IMR-90 (cell line): Measurements from ENCODE around the gene CENPN. TPM values are rescaled to one million over a fixed set of nuclear protein-coding genes. Genes with fewer than 3 reads are reported as not detected.

Experiments
- ATAC-seq: fragments of 200-7000 bp; cut with Tn5 transposase; 2 replicates; pipeline ENCODE4 v1.9.1; 2020; ENCODE audit warnings: low read depth, mild to moderate bottlenecking, moderate library complexity
- BruUV-seq: library from RNA; stranded (reverse); fragments of 400-500 nt; replicated peaks from 2 replicates; lab custom pipeline; 2021; lab: Mats Ljungman, UMichigan
- CTCF ChIA-PET: fragments of 300-600 bp; formaldehyde crosslinking; extraction: SDS; loops from one replicate; lab custom pipeline; 2021; ENCODE audit warnings: antibody characterized with exemption; lab: Yijun Ruan, JAX
- POLR2A ChIA-PET: fragments of 300-600 bp; sonication (Branson Sonifier 250); formaldehyde crosslinking; loops from one replicate; lab custom pipeline; 2022; ENCODE audit warnings: antibody characterized with exemption; ENCODE audit not compliant: unreplicated experiment; lab: Charles Lee
- DNase-seq: peaks from one replicate; pipeline ENCODE4 v3.0.0; 2013
- H2AFZ ChIP-seq: replicated peaks from 2 replicates; pipeline ENCODE3; 2013; ENCODE audit warnings: low read length, mild to moderate bottlenecking; ENCODE audit not compliant: poor library complexity
- H2AK5ac ChIP-seq: 2 replicates; pipeline ENCODE4 v1.6.1; 2013; ENCODE audit warnings: low read depth, low read length, inconsistent platforms
- H2AK9ac ChIP-seq: replicated peaks from 2 replicates; pipeline ENCODE3; 2013; ENCODE audit warnings: mild to moderate bottlenecking, low read depth, low read length, moderate library complexity; ENCODE audit not compliant: poor library complexity
- H2BK120ac ChIP-seq: 2 replicates; pipeline ENCODE4 v1.6.1; 2013; ENCODE audit warnings: low read depth, low read length, inconsistent platforms
- H2BK15ac ChIP-seq: 3 replicates; pipeline ENCODE4 v1.6.1; 2013; ENCODE audit warnings: low read depth, low read length, inconsistent platforms
- H2BK20ac ChIP-seq: 2 replicates; pipeline ENCODE4 v1.6.1; 2013; ENCODE audit warnings: low read depth, mild to moderate bottlenecking, inconsistent platforms, low read length, moderate library complexity
- H2BK5ac ChIP-seq: 2 replicates; pipeline ENCODE4 v1.6.1; 2013; ENCODE audit warnings: mild to moderate bottlenecking, low read depth, low read length, inconsistent platforms; ENCODE audit not compliant: poor library complexity, severe bottlenecking
- H3K14ac ChIP-seq: replicated peaks from 2 replicates; pipeline ENCODE4 v1.6.1; 2013; ENCODE audit warnings: low read depth, low read length, inconsistent platforms
- H3K18ac ChIP-seq: 2 replicates; pipeline ENCODE4 v1.6.1; 2013; ENCODE audit warnings: low read depth, low read length, control low read depth
- H3K23ac ChIP-seq: 2 replicates; pipeline ENCODE4 v1.6.1; 2013; ENCODE audit warnings: low read depth, low read length, inconsistent platforms
- H3K27ac ChIP-seq: 2 replicates; pipeline ENCODE4 v1.5.1; 2013; ENCODE audit warnings: mild to moderate bottlenecking, control low read depth, low read length; ENCODE audit not compliant: insufficient read depth
- H3K27me3 ChIP-seq: 2 replicates; pipeline ENCODE4 v1.6.1; 2013; ENCODE audit warnings: low read length; ENCODE audit not compliant: control insufficient read depth, insufficient read depth
- H3K36me3 ChIP-seq: 2 replicates; pipeline ENCODE4 v1.6.1; 2013; ENCODE audit warnings: low read length, mixed read lengths; ENCODE audit not compliant: control insufficient read depth, insufficient read depth
- H3K4ac ChIP-seq: 2 replicates; pipeline ENCODE4 v1.6.1; 2013; ENCODE audit warnings: low read depth, low read length, inconsistent platforms
- H3K4me1 ChIP-seq: 2 replicates; pipeline ENCODE4 v1.6.1; 2013; ENCODE audit warnings: low read length, mixed read lengths; ENCODE audit not compliant: control insufficient read depth, insufficient read depth
- H3K4me2 ChIP-seq: 2 replicates; pipeline ENCODE4 v1.6.1; 2013; ENCODE audit warnings: low read depth, mild to moderate bottlenecking, control low read depth, low read length, moderate library complexity
- H3K4me3 ChIP-seq: 2 replicates; pipeline ENCODE4 v1.5.1; 2013; ENCODE audit warnings: low read depth, mild to moderate bottlenecking, control low read depth, low read length, moderate library complexity; ENCODE audit not compliant: insufficient read depth
- H3K56ac ChIP-seq: 2 replicates; pipeline ENCODE4 v1.6.1; 2013; ENCODE audit warnings: low read length, inconsistent platforms; ENCODE audit not compliant: insufficient read depth; ENCODE audit errors: extremely low read depth
- H3K79me1 ChIP-seq, 2 experiments: 2 replicates each; pipeline ENCODE4 v1.6.1; 2013; ENCODE audit warnings: low read length in 2 of 2, inconsistent platforms in 1 of 2, low read depth in 1 of 2
- H3K9ac ChIP-seq: 2 replicates; pipeline ENCODE4 v1.6.1; 2013; ENCODE audit warnings: low read depth, low read length, control low read depth
- H3K9me1 ChIP-seq: 2 replicates; pipeline ENCODE4 v1.6.1; 2013; ENCODE audit warnings: low read length, inconsistent platforms; ENCODE audit not compliant: insufficient read depth
- H3K9me3 ChIP-seq: 2 replicates; pipeline ENCODE4 v1.6.1; 2013; ENCODE audit warnings: low read length; ENCODE audit not compliant: control insufficient read depth, insufficient read depth
- H4K20me1 ChIP-seq: 2 replicates; pipeline ENCODE4 v1.6.1; 2013; ENCODE audit warnings: low read length, inconsistent platforms; ENCODE audit not compliant: insufficient read depth
- H4K5ac ChIP-seq: 2 replicates; pipeline ENCODE4 v1.6.1; 2013; ENCODE audit warnings: mild to moderate bottlenecking, low read depth, low read length, control low read depth
- H4K8ac ChIP-seq, 2 experiments: 2 replicates each; pipeline ENCODE4 v1.6.1; 2013; ENCODE audit warnings: low read depth in 2 of 2, low read length in 2 of 2, control low read depth in 1 of 2, inconsistent platforms in 1 of 2
- H4K91ac ChIP-seq: 2 replicates; pipeline ENCODE4 v1.6.1; 2013; ENCODE audit warnings: low read depth, low read length, inconsistent platforms; ENCODE audit not compliant: insufficient read depth
- BHLHE40 ChIP-seq: fragments of 150-350 bp; IDR thresholded peaks from 2 replicates; pipeline ENCODE4 v1.6.1; 2016; ENCODE audit warnings: mild to moderate bottlenecking, low read depth, low read length
- CEBPB ChIP-seq: IDR thresholded peaks from 2 replicates; pipeline ENCODE4 v1.6.1; 2012; ENCODE audit warnings: low read depth, low read length, improper control_type of control experiment
- CHD1 ChIP-seq: IDR thresholded peaks from 2 replicates; pipeline ENCODE4 v1.6.1; 2012; ENCODE audit warnings: low read depth, low read length, improper control_type of control experiment
- ELK1 ChIP-seq: fragments of 150-350 bp; IDR thresholded peaks from 2 replicates; pipeline ENCODE4 v1.6.1; 2016; ENCODE audit warnings: low read depth, mild to moderate bottlenecking, low read length, moderate library complexity, borderline replicate concordance
- FOS ChIP-seq: fragments of 150-350 bp; IDR thresholded peaks from 2 replicates; pipeline ENCODE4 v1.6.1; 2016; ENCODE audit warnings: low read depth, low read length
- MAFK ChIP-seq: IDR thresholded peaks from 2 replicates; pipeline ENCODE4 v1.6.1; 2012; ENCODE audit warnings: low read depth, low read length, improper control_type of control experiment
- MAZ ChIP-seq: IDR thresholded peaks from 2 replicates; pipeline ENCODE4 v1.6.1; 2012; ENCODE audit warnings: low read depth, mild to moderate bottlenecking, low read length, improper control_type of control experiment, moderate library complexity, borderline replicate concordance
- MXI1 ChIP-seq: IDR thresholded peaks from 2 replicates; pipeline ENCODE4 v1.6.1; 2012; ENCODE audit warnings: low read depth, mild to moderate bottlenecking, low read length, moderate library complexity, borderline replicate concordance
- NFE2L2 ChIP-seq: fragments of 150-350 bp; IDR thresholded peaks from 2 replicates; pipeline ENCODE4 v1.6.1; 2016; ENCODE audit warnings: low read depth, mild to moderate bottlenecking, low read length
- POLR2A ChIP-seq: IDR thresholded peaks from 2 replicates; pipeline ENCODE4 v1.6.1; 2012; ENCODE audit warnings: mild to moderate bottlenecking, low read depth, low read length
- RAD21 ChIP-seq: IDR thresholded peaks from 2 replicates; pipeline ENCODE4 v1.6.1; 2012; ENCODE audit warnings: low read length, improper control_type of control experiment
- RCOR1 ChIP-seq: IDR thresholded peaks from 2 replicates; pipeline ENCODE4 v1.6.1; 2012; ENCODE audit warnings: mild to moderate bottlenecking, low read length, improper control_type of control experiment; ENCODE audit not compliant: insufficient replicate concordance
- RFX5 ChIP-seq: IDR thresholded peaks from 2 replicates; pipeline ENCODE4 v1.8.0; 2012; ENCODE audit warnings: low read depth, mild to moderate bottlenecking, low read length, moderate library complexity
- SMC3 ChIP-seq: fragments of 150-350 bp; IDR thresholded peaks from 2 replicates; pipeline ENCODE4 v1.6.1; 2016; ENCODE audit warnings: low read depth, mild to moderate bottlenecking, antibody characterized with exemption, low read length, moderate library complexity
- USF2 ChIP-seq: fragments of 150-350 bp; IDR thresholded peaks from 2 replicates; pipeline ENCODE4 v1.6.1; 2017; ENCODE audit warnings: mild to moderate bottlenecking, antibody characterized with exemption, low read length, low read depth
- WGBS, 2 experiments: methylation state at CpG; one replicate each; pipeline versions ENCODE4 v1.1.5 to v1.1.7; 2013; ENCODE audit warnings: missing lambda C conversion rate in 2 of 2; ENCODE audit not compliant: insufficient read length in 1 of 2; ENCODE audit errors: extremely low coverage in 2 of 2; 5-methylcytosine and 5-hydroxymethylcytosine counted together
- dilution Hi-C: fragments of 300-500 bp; cut with HindIII; formaldehyde crosslinking; loops from one replicate; pipeline ENCODE4 v1.14.3; 2018; ENCODE audit warnings: low sequenced_read_pairs; ENCODE audit not compliant: unreplicated experiment
- in situ Hi-C: fragments of 300-500 bp; cut with MboI; formaldehyde crosslinking; loops from 3 replicates; pipeline ENCODE4 v1.14.3; 2019; ENCODE audit warnings: low sequenced_read_pairs, inconsistent platforms, mixed read lengths
- intact Hi-C: fragments of 100-400 bp; cut with micrococcal nuclease; formaldehyde crosslinking; loops from 2 replicates; pipeline ENCODE4 v1.10.0; 2022
- polyA plus RNA-seq, 3 experiments: library from polyadenylated mRNA; depleted of rRNA; stranded (reverse); fragments of >200 nt; gene quantifications; 2 replicates each; pipeline ENCODE4 v1.2.3, GENCODE V29; 2012; ENCODE audit warnings: low replicate concordance in 1 of 3
- total RNA-seq: library from RNA; depleted of rRNA; stranded (reverse); fragments of >200 nt; gene quantifications from 2 replicates; pipeline ENCODE4 v1.2.3, GENCODE V29; 2012

The CENPN gene
- total and polyA plus RNA-seq, 2 of the 4 experiments (the other 2 are of a cell fraction) = 20.5 to 22.8 TPM

GRCh38 chr16:80984124-80984892 lies 22.7 kb upstream of the CENPN start:
- no peak overlapping the region for H4K5ac ChIP-seq
- peaks cover 4% of the 10 kb centered on the region; the same call in 1 of the 2 replicates for H3K9me1 ChIP-seq
- no TSS peak for BruUV-seq
- in situ Hi-C loops = no loop called here
- no peaks in the 10 kb centered on the region for H4K20me1 ChIP-seq
- ATAC-seq (no peak), DNase-seq (no peak)
- no peaks in the 10 kb centered on the region for H3K27me3 ChIP-seq
- peaks cover 9% of the 10 kb centered on the region for H3K36me3 ChIP-seq
- intact Hi-C loops = no loop called here
- H2AFZ ChIP-seq = no peak overlapping the region
- peaks cover 3% of the 10 kb centered on the region; the same call in 1 of the 2 replicates for H3K4me1 ChIP-seq
- no peak overlapping the region for H3K14ac ChIP-seq
- H2AK5ac ChIP-seq = no peak overlapping the region
- no peak overlapping the region for H2BK15ac ChIP-seq
- no peak overlapping the region for H2BK5ac ChIP-seq
- no peak overlapping the region for H3K23ac ChIP-seq
- H3K9me3 ChIP-seq = no peaks in the 10 kb centered on the region
- no peak overlapping the region for H3K9ac ChIP-seq
- no peak overlapping the region for H2AK9ac ChIP-seq
- dilution Hi-C loops = no loop called here
- ChIA-PET POLR2A (no interaction called here), CTCF (no interaction called here)
- H3K56ac ChIP-seq = no peak overlapping the region
- peaks cover 35 to 45% of the 10 kb centered on the region in 2 experiments for H3K79me1 ChIP-seq
- H3K27ac ChIP-seq = no peak overlapping the region
- H2BK120ac ChIP-seq = no peak overlapping the region
- H3K4me3 ChIP-seq = no peak overlapping the region
- no peak overlapping the region for H4K8ac ChIP-seq
- no peak overlapping the region for H3K18ac ChIP-seq
- WGBS, 2 experiments = 100% methylated on average over 1 of the region's 6 CpGs; no CpG with 5 or more reads in 1 of the 2 experiments
- H2BK20ac ChIP-seq = no peak overlapping the region
- no peak overlapping the region for H4K91ac ChIP-seq
- no peak overlapping the region for H3K4ac ChIP-seq
- no peak overlapping the region for H3K4me2 ChIP-seq
- TF ChIP-seq MAZ = no peak
- no peak for TF ChIP-seq NFE2L2
- no peak for TF ChIP-seq USF2
- TF ChIP-seq SMC3 = no peak
- no peak for TF ChIP-seq RAD21
- TF ChIP-seq FOS = no peak
- TF ChIP-seq RFX5 = no peak
- no peak for TF ChIP-seq CHD1
- TF ChIP-seq MXI1 = no peak
- TF ChIP-seq CEBPB = no peak
- TF ChIP-seq MAFK = no peak
- TF ChIP-seq RCOR1 = no peak
- TF ChIP-seq POLR2A = no peak
- TF ChIP-seq BHLHE40 = no peak
- TF ChIP-seq ELK1 = no peak
